K562 (cell line): ENCODE measurements around the gene ZP1. TPM values are rescaled to one million over a fixed set of nuclear protein-coding genes. Genes with fewer than 3 reads are reported as not detected.

Source experiments
- ADNP ChIP-seq: fragments of 200-800 bp; sonication (Bioruptor generic); IDR thresholded peaks from 2 replicates; pipeline ENCODE4 v1.6.1; 2016; ENCODE audit warnings: missing genetic modification characterization, missing compliant biosample characterization
- ARNT ChIP-seq, 2 experiments: fragments of 450-650 bp; IDR thresholded peaks; 2 replicates each; pipeline ENCODE4 v1.6.1; 2016; ENCODE audit warnings: mild to moderate bottlenecking in 1 of 2
- ATF1 ChIP-seq, 2 experiments: fragments of 450-650 bp in 1 of 2; IDR thresholded peaks; 2 replicates each; pipeline ENCODE4 v1.6.1; 2016; ENCODE audit warnings: missing compliant biosample characterization in 1 of 2, missing genetic modification characterization in 1 of 2
- CTCF ChIP-seq, 3 experiments: IDR thresholded peaks in 2 of 3; conservative IDR thresholded peaks in 1 of 3; 2 replicates each; pipeline ENCODE4 v1.5.1; 2011 to 2012; ENCODE audit warnings: low read length in 3 of 3, mild to moderate bottlenecking in 3 of 3, control low read depth in 2 of 3, improper control_type of control experiment in 1 of 3, inconsistent platforms in 1 of 3, low read depth in 1 of 3, mixed read lengths in 1 of 3, moderate library complexity in 1 of 3; ENCODE audit not compliant: insufficient read depth in 2 of 3
- CTCFL ChIP-seq: IDR thresholded peaks from 2 replicates; pipeline ENCODE4 v1.6.1; 2011; ENCODE audit warnings: borderline replicate concordance, low read depth, mild to moderate bottlenecking, moderate library complexity, low read length; ENCODE audit not compliant: insufficient read depth, poor library complexity, severe bottlenecking
- E2F5 ChIP-seq: sonication (generic); formaldehyde crosslinking; IDR thresholded peaks from 2 replicates; pipeline ENCODE4 v1.8.0; 2022; ENCODE audit warnings: mild to moderate bottlenecking, missing genetic modification reagents
- ESRRA ChIP-seq: fragments of 450-650 bp; IDR thresholded peaks from 2 replicates; pipeline ENCODE4 v1.6.1; 2014; ENCODE audit warnings: low read depth, mild to moderate bottlenecking, moderate library complexity, borderline replicate concordance
- ETV5 ChIP-seq: sonication (generic); formaldehyde crosslinking; IDR thresholded peaks from 2 replicates; pipeline ENCODE4 v1.4.0; 2020; ENCODE audit warnings: low read depth, mild to moderate bottlenecking, missing genetic modification reagents
- FUS ChIP-seq: fragments of 200-400 bp; formaldehyde crosslinking; optimal IDR thresholded peaks from 2 replicates; pipeline ENCODE3; 2017; ENCODE audit warnings: low read depth, low read length
- NFE2 ChIP-seq: IDR thresholded peaks from 2 replicates; pipeline ENCODE4 v1.6.1; 2014; ENCODE audit warnings: antibody characterized with exemption, low read depth
- PKNOX1 ChIP-seq: fragments of 450-650 bp; IDR thresholded peaks from 2 replicates; pipeline ENCODE4 v1.6.1; 2016
- RBM39 ChIP-seq: fragments of 200-400 bp; formaldehyde crosslinking; optimal IDR thresholded peaks from 2 replicates; pipeline ENCODE3; 2018; ENCODE audit warnings: low read depth, low read length
- SMARCA5 ChIP-seq: fragments of 450-650 bp; IDR thresholded peaks from 2 replicates; pipeline ENCODE4 v1.6.1; 2016
- SMC3 ChIP-seq: conservative IDR thresholded peaks from 2 replicates; pipeline ENCODE4 v1.6.1; 2011; ENCODE audit warnings: low read depth, low read length, improper control_type of control experiment; ENCODE audit not compliant: insufficient read depth
- TGIF2 ChIP-seq: sonication (generic); formaldehyde crosslinking; IDR thresholded peaks from 2 replicates; pipeline ENCODE4 v1.8.1; 2022; ENCODE audit warnings: mild to moderate bottlenecking, missing genetic modification reagents, moderate library complexity
- THRAP3 ChIP-seq: fragments of 450-650 bp; IDR thresholded peaks from 2 replicates; pipeline ENCODE4 v1.6.1; 2016; ENCODE audit warnings: mild to moderate bottlenecking, inconsistent platforms, borderline replicate concordance
- ZFX ChIP-seq: sonication (generic); formaldehyde crosslinking; IDR thresholded peaks from 2 replicates; pipeline ENCODE4 v1.8.0; 2022; ENCODE audit warnings: mild to moderate bottlenecking, missing genetic modification reagents, moderate library complexity
- ZNF217 ChIP-seq: sonication (generic); formaldehyde crosslinking; IDR thresholded peaks from 2 replicates; pipeline ENCODE4 v1.8.0; 2022; ENCODE audit warnings: mild to moderate bottlenecking, missing genetic modification reagents
- ZNF316 ChIP-seq: fragments of 450-650 bp; IDR thresholded peaks from 2 replicates; pipeline ENCODE4 v1.6.1; 2016
- polyA plus RNA-seq, 8 experiments: library from polyadenylated mRNA; depleted of rRNA in 4 of 8; stranded (reverse) in 5 of 8; unstranded in 3 of 8; fragments of >200 nt; fragmentation: Nextera tagmentation in 2 of 8; fragmentation: Illumina TruSeq in 1 of 8; extraction: Ambion mirVana in 2 of 8; extraction: Trizol in 1 of 8; gene quantifications; 2 replicates each; pipeline versions ENCODE4 v1.2.1 to v1.2.3, GENCODE V29; 2011 to 2014; ENCODE audit warnings: inconsistent platforms in 1 of 8, missing spikeins in 1 of 8
- total RNA-seq, 7 experiments: library from RNA; depleted of rRNA in 6 of 7; stranded (reverse); fragments of >200 nt in 6 of 7; fragmentation: Illumina TruSeq in 2 of 7; extraction: Trizol in 2 of 7; gene quantifications; 2 replicates each; pipeline versions ENCODE4 v1.2.1 to v1.2.3, GENCODE V29; 2011 to 2021; ENCODE audit warnings: low replicate concordance in 1 of 7

The ZP1 gene
- total and polyA plus RNA-seq, 9 of the 15 experiments (the other 6 are each of a cell fraction or from before 2014, with no cell fraction given): 0.11 to 0.15 TPM; not detected in 7

- TF ChIP-seq NFE2 (peak; percentile 97), ZNF217 (CRISPR knock-in tag) (no peak), ETV5 (CRISPR knock-in tag) (no peak), CTCFL (no peak), E2F5 (no peak), ZFX (no peak), ARNT (IDR thresholded peaks at IDR 0.05) (0 out of 4 replicates have a peak, but pooled peaks of 1 of the 2 experiments have one; percentile 20), ATF1 (CRISPR knock-in tag; IDR thresholded peaks at IDR 0.05) (no peak), ATF1 (tag; IDR thresholded peaks at IDR 0.05) (0 out of 2 replicates have a peak, but pooled peaks have one; percentile 15), ADNP (tag) (no peak), SMC3 (peak; percentile 69), ESRRA (no peak), TGIF2 (CRISPR knock-in tag) (no peak), ZNF316 (peak; percentile 78), FUS (no peak), PKNOX1 (no peak), SMARCA5 (no peak), CTCF (IDR thresholded peaks at IDR 0.05 in 2 of 3, conservative IDR thresholded peaks at IDR 0.05 in 1 of 3; ENCODE audit: insufficient read depth in 2 of 3, low read depth in 1 of 3, low read length in 3 of 3) (peak; percentile 82 to 94 (median 94)), RBM39 (peak; percentile 77), THRAP3 (no peak)
Observed at GRCh38 chr11:60899046-60899936, 31.9 kb downstream of the ZP1 start (continued).
